ENCODE data around the gene ZNF385B. TPM values are rescaled to one million over a fixed set of nuclear protein-coding genes. Genes with fewer than 3 reads are reported as not detected.

ZNF385B gene
- polyA plus RNA-seq, 1 donor (not counting 4 experiments of a cell fraction or from before 2014, with no cell fraction given) = 0.17 TPM

DNA sequence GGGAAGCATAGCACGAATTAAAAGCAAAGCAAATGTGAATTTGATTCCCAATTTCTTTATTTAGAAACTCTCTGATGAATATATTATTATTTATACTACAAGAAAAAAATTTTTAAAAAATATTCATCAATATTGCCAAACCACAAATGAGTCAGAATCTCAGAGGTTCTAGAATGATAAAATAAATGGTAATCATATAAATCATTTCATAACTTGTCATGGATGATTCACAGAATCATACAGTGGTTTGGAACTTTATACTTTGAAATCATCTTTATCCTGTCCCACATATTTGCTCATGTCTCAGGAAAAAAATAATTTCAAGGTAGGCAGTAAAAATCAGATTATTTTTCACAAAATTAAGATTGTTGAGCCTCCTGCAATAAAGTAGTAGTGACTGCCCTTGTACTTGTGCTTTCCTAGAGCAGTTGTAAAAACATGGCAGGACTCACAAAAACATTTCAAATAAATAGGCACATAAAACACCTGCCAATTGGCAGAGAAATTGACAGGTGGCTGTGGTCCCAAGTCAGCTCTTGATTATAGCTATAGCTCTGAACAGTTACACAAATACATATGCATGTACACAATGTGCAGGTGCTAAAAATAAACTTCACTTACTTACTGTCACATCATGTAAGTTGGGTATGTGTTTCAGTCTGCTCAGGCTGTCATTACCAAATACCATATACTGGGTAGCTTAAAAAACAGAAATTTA, 322.8 kb downstream of the ZNF385B start:
- no peaks in the 10 kb centered on the region for H3K79me2 ChIP-seq (ENCODE audit: control insufficient read depth, insufficient read depth, low read length)
- no peak for FAIRE-seq
- H4K20me1 ChIP-seq (ENCODE audit: control insufficient read depth, extremely low read depth, insufficient read depth, low read length) = no peaks in the 10 kb centered on the region
- H3K4me1 ChIP-seq (ENCODE audit: control insufficient read depth, extremely low read depth, insufficient read depth, low read length) = peaks cover 4% of the 10 kb centered on the region
- H3K4me3 ChIP-seq (ENCODE audit: control insufficient read depth in 2 of 3, extremely low read depth in 1 of 3, insufficient read depth in 2 of 3, low read depth in 1 of 3, low read length in 3 of 3) = no peak overlapping the region
- no peak overlapping the region for H3K27ac ChIP-seq (ENCODE audit: control insufficient read depth, insufficient read depth, low read length)
- no peaks in the 10 kb centered on the region for H3K9me3 ChIP-seq (ENCODE audit: control insufficient read depth, low read depth, low read length)
- H3K4me2 ChIP-seq (ENCODE audit: control insufficient read depth, extremely low read depth, insufficient read depth, low read depth, low read length) = no peak overlapping the region
- dilution Hi-C loops (cut with MboI; ENCODE audit: extremely low pct_ligation_motif_present, low sequenced_read_pairs) = no loop called here
- TF ChIP-seq, protein P1, sequence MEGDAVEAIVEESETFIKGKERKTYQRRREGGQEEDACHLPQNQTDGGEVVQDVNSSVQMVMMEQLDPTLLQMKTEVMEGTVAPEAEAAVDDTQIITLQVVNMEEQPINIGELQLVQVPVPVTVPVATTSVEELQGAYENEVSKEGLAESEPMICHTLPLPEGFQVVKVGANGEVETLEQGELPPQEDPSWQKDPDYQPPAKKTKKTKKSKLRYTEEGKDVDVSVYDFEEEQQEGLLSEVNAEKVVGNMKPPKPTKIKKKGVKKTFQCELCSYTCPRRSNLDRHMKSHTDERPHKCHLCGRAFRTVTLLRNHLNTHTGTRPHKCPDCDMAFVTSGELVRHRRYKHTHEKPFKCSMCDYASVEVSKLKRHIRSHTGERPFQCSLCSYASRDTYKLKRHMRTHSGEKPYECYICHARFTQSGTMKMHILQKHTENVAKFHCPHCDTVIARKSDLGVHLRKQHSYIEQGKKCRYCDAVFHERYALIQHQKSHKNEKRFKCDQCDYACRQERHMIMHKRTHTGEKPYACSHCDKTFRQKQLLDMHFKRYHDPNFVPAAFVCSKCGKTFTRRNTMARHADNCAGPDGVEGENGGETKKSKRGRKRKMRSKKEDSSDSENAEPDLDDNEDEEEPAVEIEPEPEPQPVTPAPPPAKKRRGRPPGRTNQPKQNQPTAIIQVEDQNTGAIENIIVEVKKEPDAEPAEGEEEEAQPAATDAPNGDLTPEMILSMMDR (optimal IDR thresholded peaks at IDR 0.05 in 1 of 3, IDR thresholded peaks at IDR 0.05 in 1 of 3, conservative IDR thresholded peaks at IDR 0.05 in 1 of 3; ENCODE audit: extremely low read depth in 1 of 3, insufficient read depth in 2 of 3, low read length in 3 of 3) = no peak
- TF ChIP-seq EZH2 (IDR thresholded peaks at IDR 0.05; ENCODE audit: low read length) = no peak
- no peaks in the 10 kb centered on the region for H3K27me3 ChIP-seq (ENCODE audit: control insufficient read depth, extremely low read depth, insufficient read depth, low read length)
- H3K36me3 ChIP-seq (ENCODE audit: control insufficient read depth in 2 of 2, extremely low read depth in 1 of 2, insufficient read depth in 2 of 2, low read length in 2 of 2) = no peaks in the 10 kb centered on the region
- no peak for DNase-seq (ENCODE audit: low read depth, low spot score)
- no peak overlapping the region for H3K9ac ChIP-seq (ENCODE audit: control insufficient read depth, extremely low read depth, insufficient read depth, low read length)
- no peaks in the 10 kb centered on the region for H3K9me1 ChIP-seq (ENCODE audit: control insufficient read depth, extremely low read depth, insufficient read depth, low read length)
- no peak overlapping the region for H2AFZ ChIP-seq (ENCODE audit: control insufficient read depth, low read length)

DNA sequence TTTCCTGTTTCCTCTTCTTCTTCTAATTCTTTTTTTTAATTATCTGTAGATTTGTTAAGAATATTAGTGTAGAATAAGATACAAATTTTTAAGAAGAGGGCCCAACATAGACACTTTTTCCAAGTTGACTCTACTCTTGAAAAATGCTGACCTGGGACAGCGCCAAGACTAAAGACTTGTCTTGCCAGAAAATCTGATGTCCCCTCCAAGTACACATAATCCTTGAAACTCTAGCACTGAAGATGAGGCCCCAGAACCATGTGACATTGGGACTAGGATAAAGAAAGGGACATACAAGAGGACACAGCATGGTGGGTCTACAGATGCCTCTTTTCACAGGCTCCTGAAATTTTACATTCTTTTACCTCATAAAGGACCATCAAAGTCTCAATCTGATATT, 325.2 kb downstream of the ZNF385B start:
- Histone ChIP-seq H3K9me3 (ENCODE audit: control insufficient read depth, low read depth, low read length) (no peaks in the 10 kb centered on the region), H3K27me3 (ENCODE audit: control insufficient read depth, extremely low read depth, insufficient read depth, low read length) (no peaks in the 10 kb centered on the region), H2AFZ (ENCODE audit: control insufficient read depth, low read length) (no peak overlapping the region), H3K27ac (ENCODE audit: control insufficient read depth, insufficient read depth, low read length) (no peak overlapping the region), H3K36me3 (ENCODE audit: control insufficient read depth in 2 of 2, extremely low read depth in 1 of 2, insufficient read depth in 2 of 2, low read length in 2 of 2) (no peaks in the 10 kb centered on the region), H3K4me3 (ENCODE audit: control insufficient read depth in 2 of 3, extremely low read depth in 1 of 3, insufficient read depth in 2 of 3, low read depth in 1 of 3, low read length in 3 of 3) (no peak overlapping the region), H3K9ac (ENCODE audit: control insufficient read depth, extremely low read depth, insufficient read depth, low read length) (no peak overlapping the region), H4K20me1 (ENCODE audit: control insufficient read depth, extremely low read depth, insufficient read depth, low read length) (no peaks in the 10 kb centered on the region), H3K79me2 (ENCODE audit: control insufficient read depth, insufficient read depth, low read length) (no peaks in the 10 kb centered on the region), H3K4me2 (ENCODE audit: control insufficient read depth, extremely low read depth, insufficient read depth, low read depth, low read length) (no peak overlapping the region), H3K4me1 (ENCODE audit: control insufficient read depth, extremely low read depth, insufficient read depth, low read length) (peaks cover 4% of the 10 kb centered on the region), H3K9me1 (ENCODE audit: control insufficient read depth, extremely low read depth, insufficient read depth, low read length) (no peaks in the 10 kb centered on the region)
- dilution Hi-C loops (cut with MboI; ENCODE audit: extremely low pct_ligation_motif_present, low sequenced_read_pairs) = no loop called here
- DNase-seq (ENCODE audit: low read depth, low spot score) (no peak), FAIRE-seq (no peak)
- TF ChIP-seq, protein P1 (optimal IDR thresholded peaks at IDR 0.05 in 1 of 3, IDR thresholded peaks at IDR 0.05 in 1 of 3, conservative IDR thresholded peaks at IDR 0.05 in 1 of 3; ENCODE audit: extremely low read depth in 1 of 3, insufficient read depth in 2 of 3, low read length in 3 of 3) = no peak
- TF ChIP-seq EZH2 (IDR thresholded peaks at IDR 0.05; ENCODE audit: low read length) = no peak
